ENCODE results near the gene FAM110A. TPM values are rescaled to one million over a fixed set of nuclear protein-coding genes. Genes with fewer than 3 reads are reported as not detected.

Gene FAM110A
- 2.3 and 2.6 TPM in 2 replicates for total RNA-seq

DNA sequence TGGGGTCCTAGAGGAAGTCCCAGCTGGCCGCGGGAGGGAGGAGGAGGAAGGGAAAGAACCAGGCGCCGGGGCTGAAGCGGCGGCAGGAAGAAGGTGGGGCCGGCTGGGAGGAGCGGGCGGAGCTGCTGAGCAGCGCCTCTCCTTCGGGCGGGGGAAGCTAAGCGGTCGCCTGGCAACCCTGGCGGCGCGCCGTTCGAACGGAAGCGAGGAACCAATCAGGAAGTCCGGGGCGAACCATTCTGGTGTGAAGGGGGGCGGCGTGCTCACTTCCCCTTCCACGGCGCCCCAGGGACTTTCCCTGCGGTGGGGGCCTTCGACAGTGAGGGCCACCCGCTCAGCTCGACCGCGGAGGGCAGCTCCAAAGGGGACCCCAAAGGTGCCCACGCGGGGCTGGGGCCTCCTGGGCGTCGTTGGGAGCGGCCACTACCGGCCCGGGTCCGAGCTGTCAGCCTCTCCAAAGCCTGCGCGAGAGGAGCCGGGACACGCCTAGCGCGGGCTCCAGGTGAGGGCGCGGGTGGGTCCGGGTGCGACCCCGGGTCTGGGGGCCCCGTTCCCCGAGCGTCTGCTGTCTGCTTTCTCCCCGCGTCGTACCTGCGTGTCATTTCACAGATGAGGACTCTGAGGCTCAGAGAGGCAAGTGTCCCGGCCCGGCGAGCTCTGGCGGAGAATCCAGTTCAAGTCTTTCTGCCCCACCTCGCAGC, at the start of gene FAM110A:
Gene FAM110A, plus strand, starts transcription at position 266 of the 701 bp plus-strand sequence. CDS start 11,090 bp downstream, outside the sequence.

Other genes starting within 250 kb of the FAM110A start
- gene TCF15, start 223.4 kb upstream of the FAM110A start, total RNA-seq, result 0.34 and 1.1 TPM in 2 replicates
- gene SRXN1, start 180.5 kb upstream of the FAM110A start, total RNA-seq, result 20.2 and 24.1 TPM in 2 replicates
- not detected in 2 replicates for gene SCRT2, start 157.9 kb upstream of the FAM110A start, total RNA-seq
- not detected in 2 replicates for gene SLC52A3, start 65.2 kb upstream of the FAM110A start, total RNA-seq
- gene ANGPT4, start 82.6 kb downstream of the FAM110A start, total RNA-seq, result not detected in 2 replicates
- gene RSPO4, start 168.6 kb downstream of the FAM110A start, total RNA-seq, result not detected in 2 replicates